ENCODE measurements around the gene THAP7.

- no peak for TF ChIP-seq CTCF (IDR thresholded peaks at IDR 0.05)
- TF ChIP-seq EZH2phosphoT487 (IDR thresholded peaks at IDR 0.05), result no peak
- TF ChIP-seq EZH2 (IDR thresholded peaks at IDR 0.05), result no peak
Measured at GRCh38 chr22:21022955-21023614, 21.2 kb upstream of the THAP7 start.

All from neural progenitor cell (in vitro differentiated cells).